ENCODE measurements around the gene ANXA2R. TPM values are rescaled to one million over a fixed set of nuclear protein-coding genes. Genes with fewer than 3 reads are reported as not detected.
A peak's percentile ranks its signal among the peaks of the same experiment; 100 is the strongest.

Gene ANXA2R
- total and polyA plus RNA-seq, 2 of the 13 experiments (the other 11 are each of a cell fraction or from before 2014, with no cell fraction given), result 0.95 to 1.3 TPM

- TF ChIP-seq HNRNPL (IDR thresholded peaks at IDR 0.05; ENCODE audit: low read depth, low read length), result 0 out of 2 replicates have a peak, but pooled peaks have one; percentile 3
- peak; percentile 97 for TF ChIP-seq KMT2A (CRISPR knock-in tag; IDR thresholded peaks at IDR 0.05)
- no peak for TF ChIP-seq SMYD3 (CRISPR knock-in tag; IDR thresholded peaks at IDR 0.05)
- no peak for TF ChIP-seq PHF5A (CRISPR knock-in tag; IDR thresholded peaks at IDR 0.05; ENCODE audit: low read depth, unreplicated experiment)
- no peak for TF ChIP-seq TCF7L2 (IDR thresholded peaks at IDR 0.05; ENCODE audit: low read depth, low read length)
- TF ChIP-seq, protein P1, sequence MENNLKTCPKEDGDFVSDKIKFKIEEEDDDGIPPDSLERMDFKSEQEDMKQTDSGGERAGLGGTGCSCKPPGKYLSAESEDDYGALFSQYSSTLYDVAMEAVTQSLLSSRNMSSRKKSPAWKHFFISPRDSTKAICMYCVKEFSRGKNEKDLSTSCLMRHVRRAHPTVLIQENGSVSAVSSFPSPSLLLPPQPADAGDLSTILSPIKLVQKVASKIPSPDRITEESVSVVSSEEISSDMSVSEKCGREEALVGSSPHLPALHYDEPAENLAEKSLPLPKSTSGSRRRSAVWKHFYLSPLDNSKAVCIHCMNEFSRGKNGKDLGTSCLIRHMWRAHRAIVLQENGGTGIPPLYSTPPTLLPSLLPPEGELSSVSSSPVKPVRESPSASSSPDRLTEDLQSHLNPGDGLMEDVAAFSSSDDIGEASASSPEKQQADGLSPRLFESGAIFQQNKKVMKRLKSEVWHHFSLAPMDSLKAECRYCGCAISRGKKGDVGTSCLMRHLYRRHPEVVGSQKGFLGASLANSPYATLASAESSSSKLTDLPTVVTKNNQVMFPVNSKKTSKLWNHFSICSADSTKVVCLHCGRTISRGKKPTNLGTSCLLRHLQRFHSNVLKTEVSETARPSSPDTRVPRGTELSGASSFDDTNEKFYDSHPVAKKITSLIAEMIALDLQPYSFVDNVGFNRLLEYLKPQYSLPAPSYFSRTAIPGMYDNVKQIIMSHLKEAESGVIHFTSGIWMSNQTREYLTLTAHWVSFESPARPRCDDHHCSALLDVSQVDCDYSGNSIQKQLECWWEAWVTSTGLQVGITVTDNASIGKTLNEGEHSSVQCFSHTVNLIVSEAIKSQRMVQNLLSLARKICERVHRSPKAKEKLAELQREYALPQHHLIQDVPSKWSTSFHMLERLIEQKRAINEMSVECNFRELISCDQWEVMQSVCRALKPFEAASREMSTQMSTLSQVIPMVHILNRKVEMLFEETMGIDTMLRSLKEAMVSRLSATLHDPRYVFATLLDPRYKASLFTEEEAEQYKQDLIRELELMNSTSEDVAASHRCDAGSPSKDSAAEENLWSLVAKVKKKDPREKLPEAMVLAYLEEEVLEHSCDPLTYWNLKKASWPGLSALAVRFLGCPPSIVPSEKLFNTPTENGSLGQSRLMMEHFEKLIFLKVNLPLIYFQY (CRISPR knock-in tag; IDR thresholded peaks at IDR 0.05; ENCODE audit: borderline replicate concordance), result no peak
- TF ChIP-seq, protein P2, sequence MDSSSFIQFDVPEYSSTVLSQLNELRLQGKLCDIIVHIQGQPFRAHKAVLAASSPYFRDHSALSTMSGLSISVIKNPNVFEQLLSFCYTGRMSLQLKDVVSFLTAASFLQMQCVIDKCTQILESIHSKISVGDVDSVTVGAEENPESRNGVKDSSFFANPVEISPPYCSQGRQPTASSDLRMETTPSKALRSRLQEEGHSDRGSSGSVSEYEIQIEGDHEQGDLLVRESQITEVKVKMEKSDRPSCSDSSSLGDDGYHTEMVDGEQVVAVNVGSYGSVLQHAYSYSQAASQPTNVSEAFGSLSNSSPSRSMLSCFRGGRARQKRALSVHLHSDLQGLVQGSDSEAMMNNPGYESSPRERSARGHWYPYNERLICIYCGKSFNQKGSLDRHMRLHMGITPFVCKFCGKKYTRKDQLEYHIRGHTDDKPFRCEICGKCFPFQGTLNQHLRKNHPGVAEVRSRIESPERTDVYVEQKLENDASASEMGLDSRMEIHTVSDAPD (CRISPR knock-in tag; IDR thresholded peaks at IDR 0.05), result no peak
- TF ChIP-seq, protein P3, sequence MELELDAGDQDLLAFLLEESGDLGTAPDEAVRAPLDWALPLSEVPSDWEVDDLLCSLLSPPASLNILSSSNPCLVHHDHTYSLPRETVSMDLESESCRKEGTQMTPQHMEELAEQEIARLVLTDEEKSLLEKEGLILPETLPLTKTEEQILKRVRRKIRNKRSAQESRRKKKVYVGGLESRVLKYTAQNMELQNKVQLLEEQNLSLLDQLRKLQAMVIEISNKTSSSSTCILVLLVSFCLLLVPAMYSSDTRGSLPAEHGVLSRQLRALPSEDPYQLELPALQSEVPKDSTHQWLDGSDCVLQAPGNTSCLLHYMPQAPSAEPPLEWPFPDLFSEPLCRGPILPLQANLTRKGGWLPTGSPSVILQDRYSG (CRISPR knock-in tag; IDR thresholded peaks at IDR 0.05), result no peak
- TF ChIP-seq HNRNPH1 (optimal IDR thresholded peaks at IDR 0.05; ENCODE audit: low read depth, low read length), result no peak
- no peak for TF ChIP-seq ZNF616 (CRISPR knock-in tag; IDR thresholded peaks at IDR 0.05; ENCODE audit: low read depth)
- no peak for TF ChIP-seq MLLT10 (CRISPR knock-in tag; IDR thresholded peaks at IDR 0.05)
- peak; percentile 49; the same call in 1 of the 2 replicates for TF ChIP-seq BRD4 (CRISPR knock-in tag; IDR thresholded peaks at IDR 0.05)
- no peak for TF ChIP-seq XRCC5 (optimal IDR thresholded peaks at IDR 0.05; ENCODE audit: low read length)
- no peak for TF ChIP-seq TBX3 (IDR thresholded peaks at IDR 0.05; ENCODE audit: borderline replicate concordance)
- no peak for TF ChIP-seq SP4 (CRISPR knock-in tag; IDR thresholded peaks at IDR 0.05)
- no peak for TF ChIP-seq KLF15 (CRISPR knock-in tag; IDR thresholded peaks at IDR 0.05; ENCODE audit: borderline replicate concordance)
- TF ChIP-seq RNF219 (CRISPR knock-in tag; IDR thresholded peaks at IDR 0.05), result no peak
- TF ChIP-seq NFKB2 (CRISPR knock-in tag; IDR thresholded peaks at IDR 0.05; ENCODE audit: borderline replicate concordance), result no peak
- TF ChIP-seq KLF6 (CRISPR knock-in tag; IDR thresholded peaks at IDR 0.05), result peak; percentile 80; the same call in 1 of the 2 replicates
- no peak for TF ChIP-seq RARG (CRISPR knock-in tag; IDR thresholded peaks at IDR 0.05; ENCODE audit: low read depth)
Measured at GRCh38 chr5:43066799-43067741, 27.0 kb upstream of the ANXA2R start (continued).
